Neural cell (in vitro differentiated cells): ENCODE data around the gene PRKAR1B.

Source experiments
- EP300 ChIP-seq: fragments of 450-650 bp; conservative IDR thresholded peaks from 2 replicates; pipeline ENCODE4 v1.6.1; 2014; ENCODE audit warnings: antibody characterized with exemption, mild to moderate bottlenecking, moderate library complexity; ENCODE audit not compliant: poor library complexity, severe bottlenecking
- EZH2 ChIP-seq: fragments of 200-600, 300-800 bp; shearing (Covaris generic), sonication (generic); IDR thresholded peaks from 2 replicates; pipeline ENCODE4 v1.6.1; 2014; ENCODE audit warnings: antibody characterized with exemption, low read length, borderline replicate concordance, mild to moderate bottlenecking; ENCODE audit not compliant: insufficient read depth, poor library complexity, severe bottlenecking
- SMC3 ChIP-seq: fragments of 450-650 bp; conservative IDR thresholded peaks from 2 replicates; pipeline ENCODE4 v1.6.1; 2014; ENCODE audit warnings: antibody characterized with exemption, mild to moderate bottlenecking, moderate library complexity; ENCODE audit not compliant: poor library complexity
- TF ChIP-seq, protein P1 (sequence below): fragments of 450-650 bp; IDR thresholded peaks from 2 replicates; pipeline ENCODE4 v1.5.1; 2014; ENCODE audit warnings: antibody characterized with exemption, mild to moderate bottlenecking, moderate library complexity; ENCODE audit not compliant: poor library complexity, severe bottlenecking
- TF ChIP-seq, protein P2 (sequence below): IDR thresholded peaks from 2 replicates; pipeline ENCODE4 v1.6.1; 2012; ENCODE audit warnings: borderline replicate concordance

DNA sequence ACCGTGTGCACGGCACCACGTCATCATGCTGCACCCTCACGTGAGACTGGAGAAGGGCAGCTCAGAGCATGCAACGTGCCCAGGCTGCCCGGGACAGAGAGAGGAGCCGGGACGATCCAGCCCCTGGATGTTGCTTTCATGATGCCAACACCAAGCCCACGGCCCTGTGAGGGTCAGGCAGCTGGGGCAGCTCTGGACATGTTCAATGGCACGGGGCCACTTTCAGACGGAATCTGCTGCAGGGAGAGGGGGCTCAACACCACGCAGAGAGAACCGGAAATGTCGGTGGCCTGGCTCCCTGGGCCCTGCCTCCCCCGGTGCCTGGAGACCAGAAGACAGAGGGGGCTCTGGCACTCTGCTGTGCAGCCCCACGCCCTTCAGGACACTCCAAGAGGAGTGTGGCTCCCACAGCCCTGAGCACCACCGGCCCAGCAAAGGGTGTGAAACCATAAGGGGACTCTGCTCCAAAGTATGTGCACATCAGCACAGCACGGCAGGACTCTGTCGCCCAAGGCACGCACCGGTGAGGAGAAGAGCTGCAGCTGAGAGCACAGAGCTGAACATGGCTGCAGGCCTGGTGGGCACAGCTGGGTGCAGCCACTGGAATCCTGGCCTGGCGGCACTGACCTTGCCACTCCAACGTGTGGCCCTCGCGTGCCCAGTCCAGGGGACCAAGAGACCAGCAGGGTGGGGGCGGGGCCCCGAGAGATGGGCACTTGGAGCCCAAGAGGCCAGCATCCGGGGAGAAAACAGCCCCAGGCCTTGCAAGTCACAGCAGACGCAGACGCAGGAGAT lies 137.1 kb downstream of the PRKAR1B start:
- TF ChIP-seq, protein P1, sequence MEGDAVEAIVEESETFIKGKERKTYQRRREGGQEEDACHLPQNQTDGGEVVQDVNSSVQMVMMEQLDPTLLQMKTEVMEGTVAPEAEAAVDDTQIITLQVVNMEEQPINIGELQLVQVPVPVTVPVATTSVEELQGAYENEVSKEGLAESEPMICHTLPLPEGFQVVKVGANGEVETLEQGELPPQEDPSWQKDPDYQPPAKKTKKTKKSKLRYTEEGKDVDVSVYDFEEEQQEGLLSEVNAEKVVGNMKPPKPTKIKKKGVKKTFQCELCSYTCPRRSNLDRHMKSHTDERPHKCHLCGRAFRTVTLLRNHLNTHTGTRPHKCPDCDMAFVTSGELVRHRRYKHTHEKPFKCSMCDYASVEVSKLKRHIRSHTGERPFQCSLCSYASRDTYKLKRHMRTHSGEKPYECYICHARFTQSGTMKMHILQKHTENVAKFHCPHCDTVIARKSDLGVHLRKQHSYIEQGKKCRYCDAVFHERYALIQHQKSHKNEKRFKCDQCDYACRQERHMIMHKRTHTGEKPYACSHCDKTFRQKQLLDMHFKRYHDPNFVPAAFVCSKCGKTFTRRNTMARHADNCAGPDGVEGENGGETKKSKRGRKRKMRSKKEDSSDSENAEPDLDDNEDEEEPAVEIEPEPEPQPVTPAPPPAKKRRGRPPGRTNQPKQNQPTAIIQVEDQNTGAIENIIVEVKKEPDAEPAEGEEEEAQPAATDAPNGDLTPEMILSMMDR = no peak
- no peak for TF ChIP-seq EZH2
- no peak for TF ChIP-seq SMC3
- no peak for TF ChIP-seq EP300
- TF ChIP-seq, protein P2, sequence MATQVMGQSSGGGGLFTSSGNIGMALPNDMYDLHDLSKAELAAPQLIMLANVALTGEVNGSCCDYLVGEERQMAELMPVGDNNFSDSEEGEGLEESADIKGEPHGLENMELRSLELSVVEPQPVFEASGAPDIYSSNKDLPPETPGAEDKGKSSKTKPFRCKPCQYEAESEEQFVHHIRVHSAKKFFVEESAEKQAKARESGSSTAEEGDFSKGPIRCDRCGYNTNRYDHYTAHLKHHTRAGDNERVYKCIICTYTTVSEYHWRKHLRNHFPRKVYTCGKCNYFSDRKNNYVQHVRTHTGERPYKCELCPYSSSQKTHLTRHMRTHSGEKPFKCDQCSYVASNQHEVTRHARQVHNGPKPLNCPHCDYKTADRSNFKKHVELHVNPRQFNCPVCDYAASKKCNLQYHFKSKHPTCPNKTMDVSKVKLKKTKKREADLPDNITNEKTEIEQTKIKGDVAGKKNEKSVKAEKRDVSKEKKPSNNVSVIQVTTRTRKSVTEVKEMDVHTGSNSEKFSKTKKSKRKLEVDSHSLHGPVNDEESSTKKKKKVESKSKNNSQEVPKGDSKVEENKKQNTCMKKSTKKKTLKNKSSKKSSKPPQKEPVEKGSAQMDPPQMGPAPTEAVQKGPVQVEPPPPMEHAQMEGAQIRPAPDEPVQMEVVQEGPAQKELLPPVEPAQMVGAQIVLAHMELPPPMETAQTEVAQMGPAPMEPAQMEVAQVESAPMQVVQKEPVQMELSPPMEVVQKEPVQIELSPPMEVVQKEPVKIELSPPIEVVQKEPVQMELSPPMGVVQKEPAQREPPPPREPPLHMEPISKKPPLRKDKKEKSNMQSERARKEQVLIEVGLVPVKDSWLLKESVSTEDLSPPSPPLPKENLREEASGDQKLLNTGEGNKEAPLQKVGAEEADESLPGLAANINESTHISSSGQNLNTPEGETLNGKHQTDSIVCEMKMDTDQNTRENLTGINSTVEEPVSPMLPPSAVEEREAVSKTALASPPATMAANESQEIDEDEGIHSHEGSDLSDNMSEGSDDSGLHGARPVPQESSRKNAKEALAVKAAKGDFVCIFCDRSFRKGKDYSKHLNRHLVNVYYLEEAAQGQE = no peak
